ENCODE results near the gene CD226.

The CD226 gene
- 90.2 to 447 (median 162) reads per million in 9 experiments for total RNA-seq

- Mint-ChIP-seq H3K4me3 (peak within 1 kb of the TSS; percentile 90 to 91), H3K4me1 (ENCODE audit: low read depth in 2 of 2) (peaks cover 42 to 48% of the 10 kb centered on the region in 2 donors), H3K36me3 (ENCODE audit: insufficient read depth) (peaks cover 18% of the 10 kb centered on the region), H3K27ac (no peak within 1 kb of the TSS), H3K27me3 (no peaks in the 10 kb centered on the region), H3K9me3 (no peaks in the 10 kb centered on the region)
- DNase-seq: no peak
- peak; percentile 63 for ATAC-seq (replicated peaks)
Observed at GRCh38 chr18:69947361-69948133, at the start of gene CD226. TSS of gene CD226 (minus strand) at chr18:69947873. CDS start at chr18:69947406, 467 bp downstream.

DNA sequence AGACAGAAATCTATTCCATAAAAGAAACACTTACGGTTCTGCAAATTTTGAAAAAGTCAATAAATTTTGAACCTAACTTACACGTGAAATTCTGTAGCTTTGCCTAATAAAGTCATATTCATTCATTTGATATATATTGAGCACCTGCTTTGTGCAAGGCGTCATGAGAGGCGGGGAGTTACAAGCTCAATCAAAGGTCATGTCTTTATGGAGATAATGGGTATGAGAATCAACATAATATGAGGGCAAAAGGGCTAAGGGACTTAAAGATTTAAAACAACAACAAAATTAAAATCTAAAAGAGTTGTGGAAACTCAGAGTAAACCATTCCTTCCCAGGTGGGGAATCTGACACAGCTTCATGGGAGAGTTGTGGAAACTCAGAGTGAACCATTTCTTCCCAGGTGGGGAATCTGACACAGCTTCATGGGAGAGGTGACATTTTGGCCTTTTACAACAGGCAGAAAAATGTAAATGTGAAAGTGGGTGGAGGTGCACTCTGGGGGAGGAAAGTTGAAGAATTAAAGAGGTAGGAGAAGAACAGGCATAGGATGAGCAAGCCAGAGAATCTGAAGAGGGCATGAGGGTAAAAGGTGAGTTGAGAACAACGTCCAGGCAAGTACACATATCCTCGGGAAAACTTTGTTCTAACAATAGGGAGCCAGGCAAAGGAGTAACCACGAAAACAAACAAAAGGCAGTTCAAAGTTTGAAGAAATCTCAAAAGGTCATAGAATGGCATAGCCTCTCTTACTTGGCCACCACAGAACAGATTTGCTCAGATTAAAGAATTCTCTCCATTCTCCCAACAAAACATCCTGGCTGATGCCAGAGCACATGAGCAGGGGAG lies 49.5 kb upstream of the CD226 start:
- Mint-ChIP-seq H3K27ac (peak overlapping the region in 1 of 2 donors; percentile 9), H3K27me3 (no peaks in the 10 kb centered on the region), H3K4me1 (ENCODE audit: low read depth in 2 of 2) (peaks cover 4% of the 10 kb centered on the region in 2 donors), H3K4me3 (no peak overlapping the region), H3K36me3 (ENCODE audit: insufficient read depth) (no peaks in the 10 kb centered on the region), H3K9me3 (no peaks in the 10 kb centered on the region)
- ATAC-seq (replicated peaks) (no peak), DNase-seq (no peak)

- Mint-ChIP-seq H3K9me3 (no peaks in the 10 kb centered on the region), H3K27me3 (no peaks in the 10 kb centered on the region), H3K36me3 (ENCODE audit: insufficient read depth) (no peaks in the 10 kb centered on the region), H3K4me3 (no peak overlapping the region), H3K27ac (no peak overlapping the region), H3K4me1 (ENCODE audit: low read depth in 2 of 2) (peaks cover 4% of the 10 kb centered on the region in 2 donors)
- ATAC-seq (replicated peaks) (no peak), DNase-seq (no peak)
Observed at GRCh38 chr18:69996417-69996816, 48.7 kb upstream of the CD226 start.

GRCh38 chr18:69995774-69996173 lies 48.1 kb upstream of the CD226 start:
- no peaks in the 10 kb centered on the region for H3K27me3 Mint-ChIP-seq
- H3K4me1 Mint-ChIP-seq (ENCODE audit: low read depth in 2 of 2): peaks cover 4% of the 10 kb centered on the region in 2 donors
- H3K27ac Mint-ChIP-seq: no peak overlapping the region
- no peak overlapping the region for H3K4me3 Mint-ChIP-seq
- no peaks in the 10 kb centered on the region for H3K9me3 Mint-ChIP-seq
- ATAC-seq (replicated peaks) (no peak), DNase-seq (no peak)
- no peaks in the 10 kb centered on the region for H3K36me3 Mint-ChIP-seq (ENCODE audit: insufficient read depth)

GRCh38 chr18:69992776-69993175 lies 45.1 kb upstream of the CD226 start:
- no peak for ATAC-seq (replicated peaks)
- no peak for DNase-seq
- no peak overlapping the region for H3K4me3 Mint-ChIP-seq
- peaks cover 1 to 4% of the 10 kb centered on the region in 2 donors for H3K4me1 Mint-ChIP-seq (ENCODE audit: low read depth in 2 of 2)
- H3K27ac Mint-ChIP-seq: no peak overlapping the region
- H3K36me3 Mint-ChIP-seq (ENCODE audit: insufficient read depth): peaks cover 3% of the 10 kb centered on the region
- H3K9me3 Mint-ChIP-seq: peaks cover 0 to 6% of the 10 kb centered on the region in 2 donors
- H3K27me3 Mint-ChIP-seq: no peaks in the 10 kb centered on the region

GRCh38 chr18:69987870-69988269 lies 40.2 kb upstream of the CD226 start:
- Mint-ChIP-seq H3K4me1 (ENCODE audit: low read depth in 2 of 2) (peaks cover 0 to 3% of the 10 kb centered on the region in 2 donors), H3K27ac (no peak overlapping the region), H3K9me3 (peaks cover 7 to 15% of the 10 kb centered on the region in 2 donors), H3K36me3 (ENCODE audit: insufficient read depth) (peaks cover 3% of the 10 kb centered on the region), H3K4me3 (no peak overlapping the region), H3K27me3 (no peaks in the 10 kb centered on the region)
- ATAC-seq (replicated peaks) (no peak), DNase-seq (no peak)

- Mint-ChIP-seq H3K4me1 (ENCODE audit: low read depth in 2 of 2) (peaks cover 12 to 25% of the 10 kb centered on the region in 2 donors), H3K27me3 (no peaks in the 10 kb centered on the region), H3K27ac (no peak overlapping the region), H3K36me3 (ENCODE audit: insufficient read depth) (peaks cover 3% of the 10 kb centered on the region), H3K4me3 (no peak overlapping the region), H3K9me3 (peaks cover 7 to 15% of the 10 kb centered on the region in 2 donors)
- DNase-seq: no peak
- no peak for ATAC-seq (replicated peaks)
Observed at GRCh38 chr18:69985239-69985638, 37.6 kb upstream of the CD226 start.

DNA sequence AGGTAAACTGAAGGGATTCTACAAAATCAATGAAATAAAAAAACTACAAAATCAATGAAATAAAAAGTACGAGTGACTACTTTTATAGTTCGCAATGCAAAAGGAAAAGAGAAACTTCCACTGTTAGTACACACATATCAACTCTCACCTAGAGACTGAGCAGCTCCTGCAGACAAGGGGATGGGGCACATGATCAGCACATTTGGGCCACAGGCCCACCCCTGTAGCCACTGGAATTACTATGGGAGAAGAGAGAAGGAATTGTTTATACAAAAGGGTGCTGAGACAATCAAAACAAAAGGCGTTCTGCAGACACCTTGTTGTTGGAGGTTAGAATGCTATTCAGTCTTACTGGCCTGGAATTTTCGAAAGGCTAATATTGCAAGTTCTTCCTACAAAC lies 34.7 kb upstream of the CD226 start:
- H3K4me3 Mint-ChIP-seq: no peak overlapping the region
- H3K4me1 Mint-ChIP-seq (ENCODE audit: low read depth in 2 of 2): peaks cover 12 to 26% of the 10 kb centered on the region in 2 donors
- no peak for DNase-seq
- no peak for ATAC-seq (replicated peaks)
- H3K9me3 Mint-ChIP-seq: peaks cover 5 to 6% of the 10 kb centered on the region in 2 donors
- no peaks in the 10 kb centered on the region for H3K27me3 Mint-ChIP-seq
- H3K36me3 Mint-ChIP-seq (ENCODE audit: insufficient read depth): no peaks in the 10 kb centered on the region
- H3K27ac Mint-ChIP-seq: peak overlapping the region in 1 of 2 donors; percentile 7

DNA sequence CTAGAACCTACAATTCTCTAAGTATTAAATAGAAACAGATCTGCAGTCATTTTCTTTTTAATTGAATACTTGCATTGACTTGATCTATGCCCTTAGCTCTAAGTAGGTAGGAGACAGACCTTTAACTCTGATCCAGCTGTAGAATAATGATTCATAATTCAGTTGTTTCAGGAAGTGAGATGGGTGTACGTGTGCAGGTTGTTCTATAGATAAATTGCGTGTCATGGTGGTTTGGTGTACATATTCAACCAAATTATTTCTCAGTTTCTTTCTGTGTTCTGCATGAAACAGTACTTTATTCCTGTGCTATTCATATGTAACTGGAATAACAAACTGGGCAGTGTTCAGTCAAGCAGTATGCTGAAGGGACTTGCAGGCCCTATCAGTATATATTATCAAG lies 34.3 kb upstream of the CD226 start:
- H3K36me3 Mint-ChIP-seq (ENCODE audit: insufficient read depth): no peaks in the 10 kb centered on the region
- no peaks in the 10 kb centered on the region for H3K27me3 Mint-ChIP-seq
- no peak overlapping the region for H3K4me3 Mint-ChIP-seq
- ATAC-seq (replicated peaks) (no peak), DNase-seq (no peak)
- H3K27ac Mint-ChIP-seq: peak overlapping the region; percentile 7 to 46
- peaks cover 12 to 26% of the 10 kb centered on the region in 2 donors for H3K4me1 Mint-ChIP-seq (ENCODE audit: low read depth in 2 of 2)
- peaks cover 1 to 4% of the 10 kb centered on the region in 2 donors for H3K9me3 Mint-ChIP-seq

GRCh38 chr18:69980982-69981804 lies 33.5 kb upstream of the CD226 start:
- H3K36me3 Mint-ChIP-seq (ENCODE audit: insufficient read depth): no peaks in the 10 kb centered on the region
- ATAC-seq (replicated peaks): no peak
- no peak overlapping the region for H3K4me3 Mint-ChIP-seq
- DNase-seq: no peak
- H3K27ac Mint-ChIP-seq: peak overlapping the region; percentile 7 to 46
- H3K4me1 Mint-ChIP-seq (ENCODE audit: low read depth in 2 of 2): peaks cover 12 to 26% of the 10 kb centered on the region in 2 donors
- no peaks in the 10 kb centered on the region for H3K27me3 Mint-ChIP-seq
- H3K9me3 Mint-ChIP-seq: peaks cover 0 to 5% of the 10 kb centered on the region in 2 donors

DNA sequence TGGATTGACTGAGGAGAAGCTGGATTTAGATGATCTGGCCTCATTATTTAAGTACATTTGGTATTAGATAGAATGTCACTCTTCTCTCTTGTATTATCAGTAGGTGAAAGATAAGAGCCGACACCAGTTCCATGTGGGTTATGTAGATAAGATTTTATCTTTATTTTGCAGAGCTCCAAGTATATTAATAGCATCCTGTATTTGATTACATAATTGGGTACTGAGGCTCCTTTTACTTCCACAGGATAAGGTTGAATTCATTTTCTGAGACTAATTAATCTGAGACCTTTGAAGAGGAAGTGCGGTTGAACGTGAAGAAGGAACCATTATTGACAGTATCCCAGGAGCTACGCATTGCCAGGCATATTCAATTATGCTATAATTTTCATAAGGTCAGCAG lies 32.8 kb upstream of the CD226 start:
- H3K9me3 Mint-ChIP-seq: peaks cover 0 to 5% of the 10 kb centered on the region in 2 donors

GRCh38 chr18:69978732-69979715 lies 31.4 kb upstream of the CD226 start:
- Mint-ChIP-seq H3K4me3 (no peak overlapping the region), H3K27ac (no peak overlapping the region), H3K9me3 (peaks cover 0 to 5% of the 10 kb centered on the region in 2 donors), H3K36me3 (ENCODE audit: insufficient read depth) (no peaks in the 10 kb centered on the region), H3K27me3 (no peaks in the 10 kb centered on the region), H3K4me1 (ENCODE audit: low read depth in 2 of 2) (peaks cover 12 to 26% of the 10 kb centered on the region in 2 donors)
- no peak for DNase-seq
- ATAC-seq (replicated peaks): no peak

More for the DNA sequence above, 32.8 kb upstream of the CD226 start:
- Mint-ChIP-seq H3K4me1 (ENCODE audit: low read depth in 2 of 2) (peaks cover 12 to 26% of the 10 kb centered on the region in 2 donors), H3K27ac (no peak overlapping the region), H3K4me3 (no peak overlapping the region), H3K36me3 (ENCODE audit: insufficient read depth) (no peaks in the 10 kb centered on the region), H3K27me3 (no peaks in the 10 kb centered on the region)
- DNase-seq: no peak
- ATAC-seq (replicated peaks): no peak
